K562 (cell line): ENCODE data around the gene MYOG. TPM values are rescaled to one million over a fixed set of nuclear protein-coding genes. Genes with fewer than 3 reads are reported as not detected.

Experiments used
- ATAC-seq: fragments of 200-7000 bp; cut with Tn5 transposase; 3 replicates; pipeline ENCODE4 v1.9.1; 2020; ENCODE audit warnings: moderate library complexity
- BruUV-seq: library from RNA; stranded (reverse); fragments of 400-500 nt; replicated peaks from 2 replicates; lab custom pipeline; 2021; lab: Mats Ljungman, UMichigan
- CTCF ChIA-PET: fragments of 300-600 bp; formaldehyde crosslinking; extraction: SDS; loops from one replicate; lab custom pipeline; 2021; ENCODE audit warnings: low intra/inter-chr PET ratio; lab: Yijun Ruan, JAX
- POLR2A ChIA-PET: fragments of 300-600, 350-650 bp; sonication (Branson Sonifier 250); formaldehyde crosslinking; extraction: SDS; loops from one replicate; lab custom pipeline; 2021; ENCODE audit warnings: antibody characterized with exemption, inconsistent platforms; lab: Yijun Ruan, JAX
- DNase-seq, 4 experiments: peaks; one replicate each; pipeline versions ENCODE4 v3.0.0 to v3.0.0-alpha.2; 2011 to 2018; ENCODE audit warnings: low spot score in 3 of 4, mixed read lengths in 3 of 4; ENCODE audit errors: extremely low read depth in 1 of 4
- FAIRE-seq: peaks from 2 replicates; lab custom pipeline; 2011; peaks lifted over from hg19 to GRCh38; lab: Jason Lieb, UNC
- H2AFZ ChIP-seq: 2 replicates; pipeline ENCODE4 v1.6.0; 2011; ENCODE audit warnings: low read depth, low read length, control low read depth, inconsistent platforms
- H3K27ac ChIP-seq: fragments of 200-600 bp; 3 replicates; pipeline ENCODE4 v1.8.0; 2011; ENCODE audit warnings: low read depth, mild to moderate bottlenecking, control low read depth, inconsistent platforms, low read length, moderate library complexity, mixed read lengths; ENCODE audit errors: extremely low read depth
- H3K27me3 ChIP-seq, 2 experiments: fragments of 300-600 bp in 1 of 2; 2 replicates in 1 of 2; 3 replicates in 1 of 2; pipeline versions ENCODE4 v1.6.0 to v1.8.0; 2011; ENCODE audit warnings: inconsistent platforms in 2 of 2, low read length in 2 of 2, mild to moderate bottlenecking in 1 of 2, mixed read lengths in 1 of 2, moderate library complexity in 1 of 2; ENCODE audit not compliant: control insufficient read depth in 2 of 2, insufficient read depth in 2 of 2
- H3K36me3 ChIP-seq: fragments of 300-600 bp; 3 replicates; pipeline ENCODE4 v1.8.0; 2011; ENCODE audit warnings: mild to moderate bottlenecking, low read length, inconsistent platforms; ENCODE audit not compliant: control insufficient read depth, insufficient read depth
- H3K4me1 ChIP-seq, 2 experiments: fragments of 200-600 bp in 1 of 2; replicated peaks in 1 of 2; 2 replicates in 1 of 2; 3 replicates in 1 of 2; pipeline versions ENCODE4 v1.5.1 to v1.8.0; 2011; ENCODE audit warnings: inconsistent platforms in 2 of 2, low read length in 2 of 2, mild to moderate bottlenecking in 1 of 2, mixed read lengths in 1 of 2, moderate library complexity in 1 of 2; ENCODE audit not compliant: control insufficient read depth in 2 of 2, insufficient read depth in 2 of 2
- H3K4me2 ChIP-seq: 2 replicates; pipeline ENCODE4 v1.6.1; 2011; ENCODE audit warnings: low read length, control low read depth, inconsistent platforms, mixed read lengths; ENCODE audit not compliant: insufficient read depth
- H3K4me3 ChIP-seq: fragments of 200-600 bp; sonication (generic), shearing (Covaris generic); 2 replicates; pipeline ENCODE4 v1.5.1; 2016; ENCODE audit warnings: control low read depth, inconsistent platforms
- H3K79me2 ChIP-seq: fragments of 200-600 bp; 3 replicates; pipeline ENCODE4 v1.8.0; 2011; ENCODE audit warnings: low read length, inconsistent platforms; ENCODE audit not compliant: control insufficient read depth, insufficient read depth
- H3K9ac ChIP-seq, 2 experiments: 2 replicates each; pipeline versions ENCODE4 v1.6.0 to v1.6.1; 2011; ENCODE audit warnings: low read depth in 2 of 2, low read length in 2 of 2, control low read depth in 1 of 2, inconsistent platforms in 1 of 2, mild to moderate bottlenecking in 1 of 2, mixed read lengths in 1 of 2; ENCODE audit not compliant: insufficient read depth in 1 of 2
- H3K9me1 ChIP-seq: one replicate; pipeline ENCODE4 v1.6.0; 2011; ENCODE audit warnings: inconsistent platforms, mild to moderate bottlenecking, low read length, moderate library complexity; ENCODE audit not compliant: control insufficient read depth, insufficient read depth
- H3K9me3 ChIP-seq: replicated peaks from 2 replicates; pipeline ENCODE4 v1.5.1; 2011; ENCODE audit warnings: low read depth, low read length, inconsistent platforms; ENCODE audit not compliant: control insufficient read depth, insufficient read depth
- H4K20me1 ChIP-seq: replicated peaks from 2 replicates; pipeline ENCODE4 v1.6.1; 2011; ENCODE audit warnings: low read length, inconsistent platforms, mixed read lengths; ENCODE audit not compliant: control insufficient read depth, insufficient read depth
- CAMTA2 ChIP-seq: fragments of 250-450 bp; sonication (Bioruptor Pico); conservative IDR thresholded peaks from 2 replicates; pipeline ENCODE4 v1.5.1; 2022
- DMBX1 ChIP-seq: fragments of 250-450 bp; sonication (Bioruptor Pico); IDR thresholded peaks from 2 replicates; pipeline ENCODE4 v1.8.0; 2022; ENCODE audit warnings: inconsistent platforms, mild to moderate bottlenecking, moderate library complexity, borderline replicate concordance
- GATAD2A ChIP-seq: fragments of 450-650 bp; IDR thresholded peaks from 2 replicates; pipeline ENCODE4 v1.6.1; 2017
- KHSRP ChIP-seq: fragments of 450-650 bp; IDR thresholded peaks from 2 replicates; pipeline ENCODE4 v1.6.1; 2017
- NR2C2 ChIP-seq, 2 experiments: fragments of 200-800 bp in 1 of 2; sonication (Bioruptor generic) in 1 of 2; sonication (generic) in 1 of 2; formaldehyde crosslinking in 1 of 2; IDR thresholded peaks; 2 replicates each; pipeline versions ENCODE4 v1.6.1 to v1.8.0; 2016 to 2022; ENCODE audit warnings: mild to moderate bottlenecking in 1 of 2, missing compliant biosample characterization in 1 of 2, missing genetic modification characterization in 1 of 2, missing genetic modification reagents in 1 of 2
- POLR2AphosphoS2 ChIP-seq: IDR thresholded peaks from 2 replicates; pipeline ENCODE4 v1.6.1; 2012; ENCODE audit warnings: low read length, improper control_type of control experiment
- POU5F1 ChIP-seq: fragments of 150-350 bp; IDR thresholded peaks from 2 replicates; pipeline ENCODE4 v1.6.1; 2014; ENCODE audit warnings: borderline replicate concordance, low read length, low read depth, mild to moderate bottlenecking; ENCODE audit not compliant: partially characterized antibody
- SAFB ChIP-seq: fragments of 200-400 bp; formaldehyde crosslinking; IDR thresholded peaks from 2 replicates; pipeline ENCODE4 v1.6.1; 2017; ENCODE audit warnings: low read depth, low read length, borderline replicate concordance
- SMARCE1 ChIP-seq: fragments of 450-650 bp; IDR thresholded peaks from 2 replicates; pipeline ENCODE4 v1.7.1; 2016; ENCODE audit warnings: mild to moderate bottlenecking
- SNIP1 ChIP-seq: fragments of 450-650 bp; IDR thresholded peaks from 2 replicates; pipeline ENCODE4 v1.7.1; 2017; ENCODE audit warnings: low read depth, mild to moderate bottlenecking
- ZNF311 ChIP-seq: fragments of 250-450 bp; sonication (Bioruptor Pico); IDR thresholded peaks from 2 replicates; pipeline ENCODE4 v1.4.0; 2020; ENCODE audit warnings: mild to moderate bottlenecking, moderate library complexity
- WGBS: fragments of 100-300 bp; shearing (Covaris generic); methylation state at CpG from one replicate; pipeline ENCODE4 v1.1.6; 2016; ENCODE audit warnings: low coverage, mixed read lengths; ENCODE audit not compliant: insufficient coverage; ENCODE audit errors: missing lambda C conversion rate; 5-methylcytosine and 5-hydroxymethylcytosine counted together
- in situ Hi-C: fragments of 300-500 bp; cut with MboI; formaldehyde crosslinking; loops from 4 replicates; pipeline ENCODE4 v1.15.0; 2018; ENCODE audit warnings: inconsistent platforms, mixed read lengths
- intact Hi-C: fragments of 100-400 bp; cut with micrococcal nuclease; formaldehyde crosslinking; loops from 2 replicates; pipeline ENCODE4 v1.14.2; 2022
- polyA plus RNA-seq, 8 experiments: library from polyadenylated mRNA; depleted of rRNA in 4 of 8; stranded (reverse) in 5 of 8; unstranded in 3 of 8; fragments of >200 nt; fragmentation: Nextera tagmentation in 2 of 8; fragmentation: Illumina TruSeq in 1 of 8; extraction: Ambion mirVana in 2 of 8; extraction: Trizol in 1 of 8; gene quantifications; 2 replicates each; pipeline versions ENCODE4 v1.2.1 to v1.2.3, GENCODE V29; 2011 to 2014; ENCODE audit warnings: inconsistent platforms in 1 of 8, missing spikeins in 1 of 8
- total RNA-seq, 7 experiments: library from RNA; depleted of rRNA in 6 of 7; stranded (reverse); fragments of >200 nt in 6 of 7; fragmentation: Illumina TruSeq in 2 of 7; extraction: Trizol in 2 of 7; gene quantifications; 2 replicates each; pipeline versions ENCODE4 v1.2.1 to v1.2.3, GENCODE V29; 2011 to 2021; ENCODE audit warnings: low replicate concordance in 1 of 7
- TF ChIP-seq, protein P1 (sequence below): sonication (generic); formaldehyde crosslinking; IDR thresholded peaks from 2 replicates; pipeline ENCODE4 v1.8.1; 2023; ENCODE audit warnings: mild to moderate bottlenecking, missing genetic modification reagents
- TF ChIP-seq, protein P2 (sequence below), 3 experiments: IDR thresholded peaks in 2 of 3; conservative IDR thresholded peaks in 1 of 3; 2 replicates each; pipeline ENCODE4 v1.5.1; 2011 to 2012; ENCODE audit warnings: low read length in 3 of 3, mild to moderate bottlenecking in 3 of 3, control low read depth in 2 of 3, improper control_type of control experiment in 1 of 3, inconsistent platforms in 1 of 3, low read depth in 1 of 3, mixed read lengths in 1 of 3, moderate library complexity in 1 of 3; ENCODE audit not compliant: insufficient read depth in 2 of 3

Gene MYOG
- total and polyA plus RNA-seq, 9 of the 15 experiments (the other 6 are each of a cell fraction or from before 2014, with no cell fraction given), result not detected

GRCh38 chr1:203038217-203038741 lies 47.5 kb downstream of the MYOG start:
- Histone ChIP-seq H3K36me3 (no peaks in the 10 kb centered on the region; the same call in 2 of the 3 replicates), H3K27me3 (peaks cover 25 to 51% of the 10 kb centered on the region in 2 experiments; a peak in 4 of 5 replicates), H3K4me1 (no peaks in the 10 kb centered on the region; a peak in 2 of 5 replicates), H2AFZ (no peak overlapping the region), H4K20me1 (peaks cover 74% of the 10 kb centered on the region), H3K27ac (no peak overlapping the region), H3K4me2 (no peak overlapping the region), H3K79me2 (no peaks in the 10 kb centered on the region), H3K9me1 (no peaks in the 10 kb centered on the region), H3K9me3 (no peaks in the 10 kb centered on the region), H3K9ac (no peak overlapping the region), H3K4me3 (no peak overlapping the region)
- TF ChIP-seq GATAD2A (no peak), POU5F1 (no peak), CAMTA2 (CRISPR knock-in tag) (no peak), NR2C2 (CRISPR knock-in tag; IDR thresholded peaks at IDR 0.05) (no peak), NR2C2 (tag; IDR thresholded peaks at IDR 0.05) (no peak), KHSRP (no peak), DMBX1 (CRISPR knock-in tag) (no peak), SMARCE1 (no peak), POLR2AphosphoS2 (no peak), SAFB (no peak), SNIP1 (no peak), ZNF311 (CRISPR knock-in tag) (no peak)
- TF ChIP-seq, protein P1, sequence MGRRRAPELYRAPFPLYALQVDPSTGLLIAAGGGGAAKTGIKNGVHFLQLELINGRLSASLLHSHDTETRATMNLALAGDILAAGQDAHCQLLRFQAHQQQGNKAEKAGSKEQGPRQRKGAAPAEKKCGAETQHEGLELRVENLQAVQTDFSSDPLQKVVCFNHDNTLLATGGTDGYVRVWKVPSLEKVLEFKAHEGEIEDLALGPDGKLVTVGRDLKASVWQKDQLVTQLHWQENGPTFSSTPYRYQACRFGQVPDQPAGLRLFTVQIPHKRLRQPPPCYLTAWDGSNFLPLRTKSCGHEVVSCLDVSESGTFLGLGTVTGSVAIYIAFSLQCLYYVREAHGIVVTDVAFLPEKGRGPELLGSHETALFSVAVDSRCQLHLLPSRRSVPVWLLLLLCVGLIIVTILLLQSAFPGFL (CRISPR knock-in tag), result no peak
- TF ChIP-seq, protein P2, sequence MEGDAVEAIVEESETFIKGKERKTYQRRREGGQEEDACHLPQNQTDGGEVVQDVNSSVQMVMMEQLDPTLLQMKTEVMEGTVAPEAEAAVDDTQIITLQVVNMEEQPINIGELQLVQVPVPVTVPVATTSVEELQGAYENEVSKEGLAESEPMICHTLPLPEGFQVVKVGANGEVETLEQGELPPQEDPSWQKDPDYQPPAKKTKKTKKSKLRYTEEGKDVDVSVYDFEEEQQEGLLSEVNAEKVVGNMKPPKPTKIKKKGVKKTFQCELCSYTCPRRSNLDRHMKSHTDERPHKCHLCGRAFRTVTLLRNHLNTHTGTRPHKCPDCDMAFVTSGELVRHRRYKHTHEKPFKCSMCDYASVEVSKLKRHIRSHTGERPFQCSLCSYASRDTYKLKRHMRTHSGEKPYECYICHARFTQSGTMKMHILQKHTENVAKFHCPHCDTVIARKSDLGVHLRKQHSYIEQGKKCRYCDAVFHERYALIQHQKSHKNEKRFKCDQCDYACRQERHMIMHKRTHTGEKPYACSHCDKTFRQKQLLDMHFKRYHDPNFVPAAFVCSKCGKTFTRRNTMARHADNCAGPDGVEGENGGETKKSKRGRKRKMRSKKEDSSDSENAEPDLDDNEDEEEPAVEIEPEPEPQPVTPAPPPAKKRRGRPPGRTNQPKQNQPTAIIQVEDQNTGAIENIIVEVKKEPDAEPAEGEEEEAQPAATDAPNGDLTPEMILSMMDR (IDR thresholded peaks at IDR 0.05 in 2 of 3, conservative IDR thresholded peaks at IDR 0.05 in 1 of 3; ENCODE audit: insufficient read depth in 2 of 3, low read depth in 1 of 3, low read length in 3 of 3), result no peak
- ChIA-PET CTCF (interaction anchor here (3.5 kb wide), 1 partner anchor 178 kb away, joined by 13 read pairs; no protein-coding TSS in a partner anchor), POLR2A (no interaction called here)
- 6% methylated on average over 9 of the region's 9 CpGs for WGBS
- in situ Hi-C loops (no loop called here), intact Hi-C loops (loop anchor here (5.0 to 10.0 kb wide), 2 partner anchors 79 to 297 kb away; no protein-coding TSS in a partner anchor)
- no TSS peak for BruUV-seq
- DNase-seq (no peak), ATAC-seq (no peak), FAIRE-seq (no peak)
